Measurements from ENCODE around the gene MRPS12. TPM values are rescaled to one million over a fixed set of nuclear protein-coding genes. Genes with fewer than 3 reads are reported as not detected.

The MRPS12 gene
- total RNA-seq, 4 donors from 2014 or later, result 16.9 to 83.8 (median 19.2) TPM

GRCh38 chr19:38908911-38909310, 21.8 kb upstream of the MRPS12 start:
- DNase-seq, result no peak
- intact Hi-C loops (cut with DNase I; ENCODE audit: low total_unique reads), result no loop called here
- Histone ChIP-seq H3K27me3 (peaks cover 0 to 11% of the 10 kb centered on the region in 2 donors), H3K4me3 (no peak overlapping the region), H3K27ac (no peak overlapping the region), H3K36me3 (no peaks in the 10 kb centered on the region), H3K9me3 (no peaks in the 10 kb centered on the region), H3K4me1 (no peaks in the 10 kb centered on the region)
- TF ChIP-seq CTCF (IDR thresholded peaks at IDR 0.05), result no peak
- no peak for TF ChIP-seq POLR2A (IDR thresholded peaks at IDR 0.05)

GRCh38 chr19:38910488-38910887, 20.3 kb upstream of the MRPS12 start:
- H3K9me3 ChIP-seq, result no peaks in the 10 kb centered on the region
- intact Hi-C loops (cut with DNase I; ENCODE audit: low total_unique reads), result no loop called here
- no peak overlapping the region for H3K27ac ChIP-seq
- peaks cover 0 to 11% of the 10 kb centered on the region in 2 donors for H3K27me3 ChIP-seq
- H3K4me3 ChIP-seq, result no peak overlapping the region
- DNase-seq, result no peak
- H3K4me1 ChIP-seq, result no peaks in the 10 kb centered on the region
- H3K36me3 ChIP-seq, result no peaks in the 10 kb centered on the region
- TF ChIP-seq POLR2A (IDR thresholded peaks at IDR 0.05) (no peak), CTCF (IDR thresholded peaks at IDR 0.05) (no peak)

GRCh38 chr19:38911388-38912001, 19.2 kb upstream of the MRPS12 start:
- Histone ChIP-seq H3K9me3 (no peaks in the 10 kb centered on the region), H3K4me3 (no peak overlapping the region), H3K4me1 (no peaks in the 10 kb centered on the region), H3K36me3 (no peaks in the 10 kb centered on the region), H3K27ac (no peak overlapping the region), H3K27me3 (peaks cover 0 to 11% of the 10 kb centered on the region in 2 donors)
- DNase-seq, result no peak
- intact Hi-C loops (cut with DNase I; ENCODE audit: low total_unique reads), result no loop called here
- no peak for TF ChIP-seq CTCF (IDR thresholded peaks at IDR 0.05)
- no peak for TF ChIP-seq POLR2A (IDR thresholded peaks at IDR 0.05)

GRCh38 chr19:38912600-38913514, 17.9 kb upstream of the MRPS12 start:
- H3K36me3 ChIP-seq, result no peaks in the 10 kb centered on the region
- no peaks in the 10 kb centered on the region for H3K4me1 ChIP-seq
- DNase-seq, result no peak
- TF ChIP-seq POLR2A (IDR thresholded peaks at IDR 0.05) (no peak), CTCF (IDR thresholded peaks at IDR 0.05) (no peak)
- H3K9me3 ChIP-seq, result no peaks in the 10 kb centered on the region
- H3K4me3 ChIP-seq, result no peak overlapping the region
- no peak overlapping the region for H3K27ac ChIP-seq
- intact Hi-C loops (cut with DNase I; ENCODE audit: low total_unique reads), result no loop called here
- peaks cover 0 to 11% of the 10 kb centered on the region in 2 donors for H3K27me3 ChIP-seq

- no peaks in the 10 kb centered on the region for H3K4me1 ChIP-seq
- H3K9me3 ChIP-seq, result no peaks in the 10 kb centered on the region
- no peak for TF ChIP-seq CTCF (IDR thresholded peaks at IDR 0.05)
- TF ChIP-seq POLR2A (IDR thresholded peaks at IDR 0.05), result no peak
- intact Hi-C loops (cut with DNase I; ENCODE audit: low total_unique reads), result no loop called here
- no peak overlapping the region for H3K4me3 ChIP-seq
- no peak for DNase-seq
- peaks cover 0 to 11% of the 10 kb centered on the region in 2 donors for H3K27me3 ChIP-seq
- no peak overlapping the region for H3K27ac ChIP-seq
- H3K36me3 ChIP-seq, result no peaks in the 10 kb centered on the region
These were observed 16.8 kb upstream of the MRPS12 start for GRCh38 chr19:38913958-38914357.
